Neuronal stem cell (in vitro differentiated cells): ENCODE results near the gene RNU1-3.
"Not testable (repeated sequence)": the region's sequence is repeated elsewhere in the genome, so short reads cannot be mapped to it uniquely, and the experiment has no call there.

ENCODE experiments used
- DNase-seq: peaks from one replicate; pipeline ENCODE4 v3.0.0-alpha.2; 2013; ENCODE audit warnings: low spot score
- H2AFZ ChIP-seq: one replicate; pipeline ENCODE4 v1.6.1; 2013; ENCODE audit warnings: mild to moderate bottlenecking, low read length, inconsistent platforms
- H2AK5ac ChIP-seq: 2 replicates; pipeline ENCODE4 v1.6.1; 2013; ENCODE audit warnings: low read depth, mild to moderate bottlenecking, inconsistent platforms, low read length, moderate library complexity, mixed read lengths
- H2BK120ac ChIP-seq: 2 replicates; pipeline ENCODE4 v1.6.1; 2013; ENCODE audit warnings: low read depth, mild to moderate bottlenecking, inconsistent platforms, low read length, moderate library complexity, mixed read lengths
- H2BK12ac ChIP-seq: one replicate; pipeline ENCODE4 v1.6.1; 2013; ENCODE audit warnings: low read length, inconsistent platforms
- H2BK15ac ChIP-seq: 2 replicates; pipeline ENCODE4 v1.6.1; 2013; ENCODE audit warnings: mild to moderate bottlenecking, low read length, inconsistent platforms, mixed read lengths
- H2BK5ac ChIP-seq: one replicate; pipeline ENCODE4 v1.6.1; 2013; ENCODE audit warnings: inconsistent platforms, mild to moderate bottlenecking, low read length, moderate library complexity
- H3K14ac ChIP-seq: one replicate; pipeline ENCODE4 v1.6.1; 2013; ENCODE audit warnings: low read length, inconsistent platforms
- H3K18ac ChIP-seq: 2 replicates; pipeline ENCODE4 v1.6.1; 2013; ENCODE audit warnings: low read length, inconsistent platforms
- H3K23ac ChIP-seq: 2 replicates; pipeline ENCODE4 v1.6.1; 2013; ENCODE audit warnings: low read depth, mild to moderate bottlenecking, mixed read lengths, low read length, inconsistent platforms; ENCODE audit not compliant: poor library complexity
- H3K27ac ChIP-seq: replicated peaks from 3 replicates; pipeline ENCODE4 v1.5.1; 2013; ENCODE audit warnings: low read length, inconsistent platforms
- H3K27me3 ChIP-seq, 3 experiments: 2 replicates each; pipeline ENCODE4 v1.6.1; 2013; ENCODE audit warnings: low read length in 3 of 3, mild to moderate bottlenecking in 2 of 3, inconsistent platforms in 1 of 3, low read depth in 1 of 3, mixed read lengths in 1 of 3, moderate library complexity in 1 of 3; ENCODE audit not compliant: control insufficient read depth in 3 of 3, insufficient read depth in 3 of 3
- H3K36me3 ChIP-seq, 2 donors: replicated peaks in 1 of 2; 2 replicates each; pipeline ENCODE4 v1.6.1; 2013; ENCODE audit warnings: low read length in 2 of 2; ENCODE audit not compliant: control insufficient read depth in 2 of 2, insufficient read depth in 2 of 2
- H3K4ac ChIP-seq: 2 replicates; pipeline ENCODE4 v1.6.1; 2013; ENCODE audit warnings: inconsistent platforms, mild to moderate bottlenecking, low read length, moderate library complexity
- H3K4me1 ChIP-seq, 2 donors: 1 replicate in 1 of 2; 2 replicates in 1 of 2; pipeline ENCODE4 v1.6.1; 2013; ENCODE audit warnings: low read length in 2 of 2, low read depth in 1 of 2; ENCODE audit not compliant: control insufficient read depth in 2 of 2, insufficient read depth in 1 of 2
- H3K4me2 ChIP-seq: one replicate; pipeline ENCODE4 v1.6.1; 2013; ENCODE audit warnings: mild to moderate bottlenecking, low read length, inconsistent platforms; ENCODE audit not compliant: insufficient read depth, poor library complexity, severe bottlenecking
- H3K4me3 ChIP-seq, 2 donors: 2 replicates each; pipeline ENCODE4 v1.5.1; 2013; ENCODE audit warnings: low read length in 2 of 2, mild to moderate bottlenecking in 2 of 2, inconsistent platforms in 1 of 2, moderate library complexity in 1 of 2
- H3K79me1 ChIP-seq: one replicate; pipeline ENCODE4 v1.6.1; 2013; ENCODE audit warnings: low read depth, mild to moderate bottlenecking, inconsistent platforms, low read length, moderate library complexity
- H3K9ac ChIP-seq: one replicate; pipeline ENCODE4 v1.6.1; 2013; ENCODE audit warnings: mild to moderate bottlenecking, low read depth, low read length, inconsistent platforms; ENCODE audit not compliant: poor library complexity
- H3K9me3 ChIP-seq, 2 donors: replicated peaks in 1 of 2; 2 replicates each; pipeline versions ENCODE3 to v1.6.1; 2013; ENCODE audit warnings: low read length in 2 of 2, mild to moderate bottlenecking in 2 of 2, inconsistent platforms in 1 of 2, low read depth in 1 of 2, mixed read lengths in 1 of 2, moderate library complexity in 1 of 2; ENCODE audit not compliant: control insufficient read depth in 2 of 2, insufficient read depth in 1 of 2
- H4K8ac ChIP-seq: one replicate; pipeline ENCODE4 v1.6.1; 2013; ENCODE audit warnings: low read depth, mild to moderate bottlenecking, inconsistent platforms, low read length, moderate library complexity
- H4K91ac ChIP-seq: one replicate; pipeline ENCODE4 v1.6.1; 2013; ENCODE audit warnings: low read length, low read depth, mild to moderate bottlenecking, inconsistent platforms; ENCODE audit not compliant: poor library complexity
- WGBS, 2 donors: extraction: QIAGEN DNeasy Blood & Tissue Kit; methylation state at CpG; one replicate each; pipeline ENCODE4 v1.1.7; 2013; ENCODE audit warnings: missing lambda C conversion rate in 2 of 2, mixed read lengths in 1 of 2; ENCODE audit not compliant: insufficient read length in 2 of 2, insufficient replicate concordance in 1 of 2; ENCODE audit errors: extremely low coverage in 2 of 2; 5-methylcytosine and 5-hydroxymethylcytosine counted together

RNU1-3 gene

DNA sequence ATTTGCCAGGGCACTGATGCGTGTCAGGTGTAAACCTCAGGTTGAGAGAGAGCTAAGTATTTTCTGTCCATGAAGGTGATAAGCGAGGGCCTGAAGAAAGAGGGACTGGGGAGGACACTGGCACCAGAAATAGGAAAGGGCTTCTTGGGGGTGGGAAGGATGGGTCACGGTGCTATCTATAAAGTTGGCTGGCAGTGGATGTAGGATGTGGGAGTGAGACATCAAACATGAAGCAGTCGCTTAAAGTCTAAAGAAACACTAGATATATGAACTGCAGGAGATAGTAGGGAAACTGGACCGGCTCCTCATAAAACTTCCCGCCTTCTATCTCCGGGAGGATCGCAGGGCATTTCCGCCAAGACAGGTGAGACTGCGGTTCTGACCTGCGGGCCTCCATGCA, 912 bp downstream of the RNU1-3 start:
- H3K4ac ChIP-seq, H3K27ac ChIP-seq, H3K4me2 ChIP-seq, H3K4me1 ChIP-seq, H3K79me1 ChIP-seq, H3K18ac ChIP-seq, DNase-seq, H3K4me3 ChIP-seq, H4K8ac ChIP-seq, H2BK120ac ChIP-seq, H2BK15ac ChIP-seq, H2AFZ ChIP-seq, H2AK5ac ChIP-seq, H2BK5ac ChIP-seq, H3K9me3 ChIP-seq, H3K23ac ChIP-seq, H2BK12ac ChIP-seq, H3K9ac ChIP-seq, H3K36me3 ChIP-seq, H3K14ac ChIP-seq, H3K27me3 ChIP-seq, H4K91ac ChIP-seq: not testable (repeated sequence)
- WGBS, 2 donors, result no CpG with 5 or more reads among the region's 11 CpGs

DNA sequence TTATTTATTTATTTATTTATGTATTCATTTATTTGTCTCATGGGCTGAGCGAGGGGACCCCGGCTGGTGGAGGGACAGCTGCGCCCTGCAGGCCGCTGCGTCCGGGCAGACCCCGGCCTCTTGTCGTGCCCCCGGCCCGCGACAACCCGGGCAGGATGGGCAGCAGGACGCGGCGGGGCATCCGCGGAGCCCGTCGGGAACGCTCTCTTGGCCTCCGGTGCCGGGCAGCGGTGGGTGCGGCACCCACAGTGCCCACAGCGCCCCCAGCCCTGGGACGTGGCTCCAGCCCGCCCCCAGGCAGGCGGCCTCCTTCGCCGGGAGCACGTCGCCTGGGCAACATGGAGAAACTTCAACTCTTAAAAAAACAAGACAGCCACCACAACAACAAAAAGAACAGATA, 8.5 kb downstream of the RNU1-3 start:
- not testable (repeated sequence) for H2AFZ ChIP-seq, H3K9ac ChIP-seq, H2BK5ac ChIP-seq, H3K18ac ChIP-seq, H2BK15ac ChIP-seq, H3K4me1 ChIP-seq, H2AK5ac ChIP-seq, H3K27ac ChIP-seq, H3K9me3 ChIP-seq, H2BK12ac ChIP-seq, H3K14ac ChIP-seq, H2BK120ac ChIP-seq, H3K4me3 ChIP-seq, H3K4ac ChIP-seq, H4K91ac ChIP-seq, H4K8ac ChIP-seq, H3K79me1 ChIP-seq, H3K23ac ChIP-seq, DNase-seq, H3K36me3 ChIP-seq, H3K27me3 ChIP-seq, H3K4me2 ChIP-seq
- WGBS, 2 donors, result no CpG with 5 or more reads among the region's 32 CpGs

DNA sequence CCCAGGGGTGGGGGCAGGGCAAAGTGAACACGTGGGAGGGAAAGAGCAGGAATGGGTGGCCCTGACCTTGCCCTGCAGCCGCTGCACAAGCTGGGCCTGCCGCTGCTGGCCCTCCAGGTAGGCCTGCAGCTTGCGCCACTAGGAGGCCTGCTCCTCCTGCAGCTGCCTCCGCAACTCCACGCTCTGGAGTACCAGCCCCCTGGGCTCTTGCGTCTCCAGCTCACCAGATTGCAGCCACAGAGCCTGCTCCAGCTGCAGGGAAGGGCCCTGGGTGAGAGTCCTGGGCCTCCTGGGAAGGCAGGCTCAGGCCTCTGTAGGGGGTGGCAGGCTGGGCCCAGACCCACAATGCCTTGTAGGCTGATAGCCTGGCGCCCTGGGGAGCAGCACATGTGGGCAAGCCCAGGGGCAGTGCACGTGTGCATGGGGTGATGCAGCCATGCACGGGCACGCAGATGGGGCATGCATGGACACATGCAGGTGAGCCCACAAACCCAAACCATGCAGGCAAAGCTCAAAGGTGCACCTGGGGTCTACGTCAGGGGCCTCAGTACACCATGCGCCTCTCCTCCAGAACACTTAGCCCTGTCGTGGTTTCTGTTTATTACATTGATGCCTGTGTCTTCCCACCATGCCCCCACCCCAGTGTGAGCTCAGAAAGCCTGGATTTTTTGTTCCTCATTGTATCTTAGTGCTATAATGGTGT, 9.6 kb downstream of the RNU1-3 start:
- not testable (repeated sequence) for H3K4me1 ChIP-seq, H3K27me3 ChIP-seq, H3K4ac ChIP-seq, H3K23ac ChIP-seq, H2BK15ac ChIP-seq, H3K9me3 ChIP-seq, H3K36me3 ChIP-seq, H2BK12ac ChIP-seq, H4K8ac ChIP-seq, H3K27ac ChIP-seq, DNase-seq, H4K91ac ChIP-seq, H2AK5ac ChIP-seq, H2BK120ac ChIP-seq, H3K14ac ChIP-seq, H2BK5ac ChIP-seq, H3K4me3 ChIP-seq, H3K9ac ChIP-seq, H3K79me1 ChIP-seq, H2AFZ ChIP-seq, H3K4me2 ChIP-seq
- WGBS, 2 donors, result no CpG with 5 or more reads among the region's 14 CpGs
- H3K18ac ChIP-seq, result peak overlapping the region; percentile 85

DNA sequence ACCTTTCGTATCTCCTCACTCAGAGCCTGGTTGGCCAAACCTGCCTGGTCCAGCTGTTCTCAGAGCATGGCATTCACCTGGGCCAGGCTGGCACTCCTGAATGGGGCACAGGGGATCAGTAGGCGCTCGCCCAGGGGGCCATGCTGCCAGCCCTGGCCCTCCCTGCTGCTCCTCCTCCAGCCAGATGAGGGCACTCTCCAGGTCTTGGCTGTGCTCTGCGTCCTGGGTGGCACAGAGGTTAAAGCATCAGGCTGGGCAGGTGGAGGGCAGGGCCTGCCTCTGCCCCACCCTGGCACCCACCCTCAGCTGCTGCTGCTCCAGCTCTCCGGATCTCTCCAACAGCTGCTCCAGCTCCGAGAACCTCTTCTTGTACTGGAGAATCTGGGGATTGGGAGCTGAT, 10.2 kb downstream of the RNU1-3 start:
- not testable (repeated sequence) for H3K4me3 ChIP-seq, H2BK5ac ChIP-seq, H3K9me3 ChIP-seq, H2BK12ac ChIP-seq, H2AK5ac ChIP-seq, H3K14ac ChIP-seq, H2BK120ac ChIP-seq, H3K9ac ChIP-seq, DNase-seq, H3K4me1 ChIP-seq, H3K4me2 ChIP-seq, H4K91ac ChIP-seq, H3K27ac ChIP-seq, H3K18ac ChIP-seq, H2BK15ac ChIP-seq, H3K23ac ChIP-seq, H3K79me1 ChIP-seq, H2AFZ ChIP-seq, H3K36me3 ChIP-seq, H3K4ac ChIP-seq, H3K27me3 ChIP-seq, H4K8ac ChIP-seq
- WGBS, 2 donors, result no CpG with 5 or more reads among the region's 6 CpGs
